GM23338 (cell line): ENCODE results near the gene MYOF. TPM values are rescaled to one million over a fixed set of nuclear protein-coding genes. Genes with fewer than 3 reads are reported as not detected.
"Not testable (repeated sequence)": the region's sequence is repeated elsewhere in the genome, so short reads cannot be mapped to it uniquely, and the experiment has no call there.

Experiments
- ATAC-seq: fragments of 200-7000 bp; cut with Tn5 transposase; 3 replicates; pipeline ENCODE4 v1.9.1; 2020
- DNase-seq: peaks from one replicate; pipeline ENCODE4 v3.0.0-alpha.2; 2015; ENCODE audit warnings: low spot score
- H2AFZ ChIP-seq: fragments of 200-600 bp; sonication (generic); 2 replicates; pipeline ENCODE4 v1.8.0; 2016; ENCODE audit warnings: antibody characterized with exemption, mild to moderate bottlenecking, moderate library complexity
- H3F3A ChIP-seq: fragments of 200-600 bp; sonication (generic); replicated peaks from 2 replicates; pipeline ENCODE4 v1.8.0; 2017; ENCODE audit warnings: antibody characterized with exemption, mixed run types, low read depth
- H3K27ac ChIP-seq: fragments of 200-600 bp; sonication (generic); 2 replicates; pipeline ENCODE4 v1.6.1; 2016; ENCODE audit warnings: low read depth
- H3K27me3 ChIP-seq: fragments of 200-600 bp; sonication (generic); 2 replicates; pipeline ENCODE4 v1.8.0; 2016; ENCODE audit warnings: mild to moderate bottlenecking, mixed run types, moderate library complexity; ENCODE audit not compliant: insufficient read depth
- H3K36me3 ChIP-seq: fragments of 200-600 bp; sonication (generic); 2 replicates; pipeline ENCODE4 v1.8.0; 2016; ENCODE audit warnings: mild to moderate bottlenecking; ENCODE audit not compliant: insufficient read depth
- H3K4me1 ChIP-seq: fragments of 200-600 bp; sonication (generic); 2 replicates; pipeline ENCODE4 v1.8.0; 2016; ENCODE audit warnings: mild to moderate bottlenecking, moderate library complexity; ENCODE audit not compliant: insufficient read depth
- H3K4me2 ChIP-seq: fragments of 200-600 bp; sonication (generic); 2 replicates; pipeline ENCODE4 v1.7.1; 2017; ENCODE audit warnings: mixed run types
- H3K4me3 ChIP-seq: fragments of 200-600 bp; sonication (generic); 2 replicates; pipeline ENCODE4 v1.6.1; 2016; ENCODE audit warnings: mixed run types
- H3K79me2 ChIP-seq: fragments of 200-600 bp; sonication (generic); replicated peaks from 2 replicates; pipeline ENCODE4 v1.8.0; 2017; ENCODE audit warnings: mild to moderate bottlenecking; ENCODE audit not compliant: insufficient read depth
- H3K9me2 ChIP-seq: fragments of 200-600 bp; sonication (generic); 2 replicates; pipeline ENCODE4 v1.8.0; 2017; ENCODE audit not compliant: insufficient read depth
- H4K20me1 ChIP-seq: fragments of 200-600 bp; sonication (generic); replicated peaks from 2 replicates; pipeline ENCODE4 v1.8.0; 2017; ENCODE audit warnings: mild to moderate bottlenecking; ENCODE audit not compliant: insufficient read depth
- H3K27ac Mint-ChIP-seq: 2 replicates; pipeline ENCODE4 v1.8.0; 2020; ENCODE audit warnings: inconsistent platforms, mild to moderate bottlenecking, moderate library complexity, mixed read lengths
- H3K27me3 Mint-ChIP-seq: 3 replicates; pipeline ENCODE4 v1.8.0; 2022; ENCODE audit warnings: low read depth, mild to moderate bottlenecking, moderate library complexity, mixed read lengths, inconsistent platforms; ENCODE audit not compliant: insufficient read depth, poor library complexity
- H3K36me3 Mint-ChIP-seq: 3 replicates; pipeline ENCODE4 v1.8.0; 2021; ENCODE audit warnings: low read depth, mild to moderate bottlenecking, inconsistent platforms, moderate library complexity, mixed read lengths
- H3K4me1 Mint-ChIP-seq: 3 replicates; pipeline ENCODE4 v1.8.0; 2020; ENCODE audit warnings: mild to moderate bottlenecking, inconsistent platforms, mixed read lengths
- H3K4me3 Mint-ChIP-seq: 3 replicates; pipeline ENCODE4 v1.8.0; 2021; ENCODE audit warnings: moderate library complexity, mild to moderate bottlenecking, inconsistent platforms, mixed read lengths
- H3K9me3 Mint-ChIP-seq: 3 replicates; pipeline ENCODE4 v1.8.0; 2020; ENCODE audit warnings: moderate library complexity, mild to moderate bottlenecking, inconsistent platforms, mixed read lengths
- EZH2 ChIP-seq: fragments of 200-600 bp; sonication (generic); IDR thresholded peaks from one replicate; pipeline ENCODE4 v1.8.0; 2017; ENCODE audit warnings: antibody characterized with exemption, mild to moderate bottlenecking, low read depth; ENCODE audit not compliant: unreplicated experiment
- EZH2phosphoT487 ChIP-seq: fragments of 200-600 bp; sonication (generic); IDR thresholded peaks from one replicate; pipeline ENCODE4 v1.8.1; 2018; ENCODE audit warnings: antibody characterized with exemption; ENCODE audit not compliant: unreplicated experiment
- NANOG ChIP-seq: IDR thresholded peaks from 2 replicates; pipeline ENCODE4 v1.6.1; 2016; ENCODE audit warnings: antibody characterized with exemption, borderline replicate concordance
- POLR2AphosphoS5 ChIP-seq: IDR thresholded peaks from 2 replicates; pipeline ENCODE4 v1.6.1; 2016; ENCODE audit warnings: antibody characterized with exemption, low read depth
- REST ChIP-seq: IDR thresholded peaks from one replicate; pipeline ENCODE4 v1.6.1; 2018; ENCODE audit warnings: antibody characterized with exemption; ENCODE audit not compliant: unreplicated experiment
- STAT1 ChIP-seq: IDR thresholded peaks from one replicate; pipeline ENCODE4 v1.6.1; 2016; ENCODE audit warnings: antibody characterized with exemption; ENCODE audit not compliant: unreplicated experiment
- ZNF114 ChIP-seq: fragments of 250-450 bp; sonication (Bioruptor Pico); IDR thresholded peaks from 2 replicates; pipeline ENCODE4 v1.5.0; 2020; ENCODE audit warnings: mild to moderate bottlenecking, moderate library complexity
- ZNF331 ChIP-seq: fragments of 250-450 bp; sonication (Bioruptor Pico); IDR thresholded peaks from 2 replicates; pipeline ENCODE4 v1.5.0; 2020; ENCODE audit warnings: low read depth, mild to moderate bottlenecking, moderate library complexity
- polyA plus RNA-seq: library from polyadenylated mRNA; unstranded; fragments of >200 nt; fragmentation: Nextera tagmentation; extraction: Ambion mirVana; gene quantifications from 2 replicates; pipeline ENCODE4 v1.2.1, GENCODE V29; 2016
- total RNA-seq: library from RNA; depleted of rRNA; stranded (reverse); fragments of >200 nt; shearing (Covaris generic); gene quantifications from 2 replicates; pipeline ENCODE4 v1.2.3, GENCODE V29; 2014
- TF ChIP-seq, protein P1 (sequence below): IDR thresholded peaks from 2 replicates; pipeline ENCODE4 v1.6.1; 2016; ENCODE audit warnings: antibody characterized with exemption
- TF ChIP-seq, protein P2 (sequence below), 2 experiments: fragments of 200-600 bp in 1 of 2; sonication (generic) in 1 of 2; conservative IDR thresholded peaks; 2 replicates each; pipeline versions ENCODE4 v1.5.1 to v1.6.1; 2016 to 2017; ENCODE audit warnings: antibody characterized with exemption in 2 of 2, low read depth in 2 of 2, mild to moderate bottlenecking in 2 of 2, moderate library complexity in 1 of 2

The MYOF gene
- total and polyA plus RNA-seq, 2 experiments from 2014 or later, result 0.82 to 1.4 TPM

DNA sequence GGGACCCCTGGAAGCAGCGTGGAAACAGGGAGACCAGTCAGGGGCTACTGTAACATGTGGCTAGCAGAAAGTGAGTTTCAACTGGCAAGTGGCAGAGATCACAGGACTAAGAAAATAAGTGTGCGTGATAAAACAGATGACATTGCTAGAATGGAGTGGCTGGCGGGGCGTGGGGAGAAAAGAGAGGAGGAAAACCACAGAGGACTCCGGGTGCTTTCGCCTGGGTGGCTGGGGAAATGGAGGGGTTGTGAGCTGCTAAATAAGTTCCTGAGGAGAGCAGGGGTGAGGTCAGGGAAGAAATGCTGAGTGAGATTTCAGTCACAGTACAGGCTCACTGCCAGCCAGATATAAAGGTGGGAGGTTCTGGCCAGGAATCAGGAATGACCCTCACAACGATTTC, 166.9 kb downstream of the MYOF start:
- no peaks in the 10 kb centered on the region for H3K27me3 ChIP-seq
- peaks cover 2% of the 10 kb centered on the region for H3K27me3 Mint-ChIP-seq
- H2AFZ ChIP-seq, result no peak overlapping the region
- H3K4me1 Mint-ChIP-seq, result peaks cover 5% of the 10 kb centered on the region; the same call in 2 of the 3 replicates
- H3K9me3 Mint-ChIP-seq, result no peaks in the 10 kb centered on the region; the same call in 2 of the 3 replicates
- no peak overlapping the region for H3K4me3 Mint-ChIP-seq
- H3K4me2 ChIP-seq, result no peak overlapping the region
- peaks cover 11% of the 10 kb centered on the region; the same call in 1 of the 2 replicates for H3K9me2 ChIP-seq
- no peak overlapping the region for H3K27ac ChIP-seq
- H3K4me3 ChIP-seq, result no peak overlapping the region
- no peaks in the 10 kb centered on the region for H3F3A ChIP-seq
- no peaks in the 10 kb centered on the region for H3K36me3 Mint-ChIP-seq
- ATAC-seq (no peak), DNase-seq (no peak)
- TF ChIP-seq NANOG (no peak), POLR2AphosphoS5 (no peak)
- TF ChIP-seq, protein P1, sequence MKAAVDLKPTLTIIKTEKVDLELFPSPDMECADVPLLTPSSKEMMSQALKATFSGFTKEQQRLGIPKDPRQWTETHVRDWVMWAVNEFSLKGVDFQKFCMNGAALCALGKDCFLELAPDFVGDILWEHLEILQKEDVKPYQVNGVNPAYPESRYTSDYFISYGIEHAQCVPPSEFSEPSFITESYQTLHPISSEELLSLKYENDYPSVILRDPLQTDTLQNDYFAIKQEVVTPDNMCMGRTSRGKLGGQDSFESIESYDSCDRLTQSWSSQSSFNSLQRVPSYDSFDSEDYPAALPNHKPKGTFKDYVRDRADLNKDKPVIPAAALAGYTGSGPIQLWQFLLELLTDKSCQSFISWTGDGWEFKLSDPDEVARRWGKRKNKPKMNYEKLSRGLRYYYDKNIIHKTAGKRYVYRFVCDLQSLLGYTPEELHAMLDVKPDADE, result no peak
- H3K4me1 ChIP-seq, result no peaks in the 10 kb centered on the region
- H3K27ac Mint-ChIP-seq, result 0 out of 2 replicates have a peak overlapping the region, but pooled peaks have one; percentile 57
- H4K20me1 ChIP-seq, result no peaks in the 10 kb centered on the region
- H3K79me2 ChIP-seq, result no peaks in the 10 kb centered on the region
- 0 out of 2 replicates have a peak, but pooled peaks cover 4% of the 10 kb centered on the region for H3K36me3 ChIP-seq

DNA sequence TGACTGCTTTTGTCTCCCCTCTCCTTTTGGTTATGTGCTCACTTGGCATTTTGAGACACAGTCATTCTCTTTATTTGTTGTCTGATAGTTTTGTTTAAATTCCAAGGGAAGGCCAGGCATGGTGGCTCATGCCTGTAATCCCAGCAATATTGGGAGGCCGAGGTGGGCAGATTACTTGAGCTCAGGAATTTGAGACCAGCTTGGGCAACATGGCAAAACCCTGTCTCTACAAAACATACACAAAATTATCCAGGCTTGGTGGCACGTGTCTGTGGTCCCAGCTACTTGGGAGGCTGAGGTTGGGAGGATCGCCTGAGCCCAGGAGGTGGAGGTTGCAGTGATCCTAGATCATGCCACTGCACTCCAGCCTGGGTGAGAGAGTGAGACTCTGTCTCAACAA, 167.5 kb downstream of the MYOF start:
- H3K36me3 ChIP-seq, H3K27ac Mint-ChIP-seq, H3K4me3 Mint-ChIP-seq, H4K20me1 ChIP-seq, H3K27me3 ChIP-seq, H3F3A ChIP-seq, H3K36me3 Mint-ChIP-seq, H3K4me2 ChIP-seq, H3K4me3 ChIP-seq, H3K4me1 ChIP-seq, H3K27ac ChIP-seq, DNase-seq, H3K9me3 Mint-ChIP-seq, H3K27me3 Mint-ChIP-seq, H3K4me1 Mint-ChIP-seq, H3K79me2 ChIP-seq, ATAC-seq, H2AFZ ChIP-seq: not testable (repeated sequence)
- H3K9me2 ChIP-seq, result peaks cover 11% of the 10 kb centered on the region; the same call in 1 of the 2 replicates

- Mint-ChIP-seq H3K27ac (no peak overlapping the region), H3K4me3 (no peak overlapping the region), H3K36me3 (no peaks in the 10 kb centered on the region), H3K9me3 (no peaks in the 10 kb centered on the region; the same call in 2 of the 3 replicates), H3K4me1 (peaks cover 5% of the 10 kb centered on the region; the same call in 2 of the 3 replicates), H3K27me3 (peaks cover 3% of the 10 kb centered on the region)
- Histone ChIP-seq H3K27me3 (no peaks in the 10 kb centered on the region), H4K20me1 (no peaks in the 10 kb centered on the region), H3K79me2 (no peaks in the 10 kb centered on the region), H3K9me2 (peaks cover 11% of the 10 kb centered on the region; the same call in 1 of the 2 replicates), H3K4me2 (no peak overlapping the region), H3K4me3 (no peak overlapping the region), H3K4me1 (no peaks in the 10 kb centered on the region), H3K36me3 (0 out of 2 replicates have a peak, but pooled peaks cover 4% of the 10 kb centered on the region), H3K27ac (no peak overlapping the region), H2AFZ (no peak overlapping the region), H3F3A (no peaks in the 10 kb centered on the region)
- DNase-seq (no peak), ATAC-seq (no peak)
- TF ChIP-seq STAT1 (no peak), POLR2AphosphoS5 (no peak), ZNF331 (CRISPR knock-in tag) (no peak), ZNF114 (CRISPR knock-in tag) (no peak), REST (no peak), EZH2phosphoT487 (no peak), NANOG (no peak), EZH2 (no peak)
- TF ChIP-seq, protein P2, sequence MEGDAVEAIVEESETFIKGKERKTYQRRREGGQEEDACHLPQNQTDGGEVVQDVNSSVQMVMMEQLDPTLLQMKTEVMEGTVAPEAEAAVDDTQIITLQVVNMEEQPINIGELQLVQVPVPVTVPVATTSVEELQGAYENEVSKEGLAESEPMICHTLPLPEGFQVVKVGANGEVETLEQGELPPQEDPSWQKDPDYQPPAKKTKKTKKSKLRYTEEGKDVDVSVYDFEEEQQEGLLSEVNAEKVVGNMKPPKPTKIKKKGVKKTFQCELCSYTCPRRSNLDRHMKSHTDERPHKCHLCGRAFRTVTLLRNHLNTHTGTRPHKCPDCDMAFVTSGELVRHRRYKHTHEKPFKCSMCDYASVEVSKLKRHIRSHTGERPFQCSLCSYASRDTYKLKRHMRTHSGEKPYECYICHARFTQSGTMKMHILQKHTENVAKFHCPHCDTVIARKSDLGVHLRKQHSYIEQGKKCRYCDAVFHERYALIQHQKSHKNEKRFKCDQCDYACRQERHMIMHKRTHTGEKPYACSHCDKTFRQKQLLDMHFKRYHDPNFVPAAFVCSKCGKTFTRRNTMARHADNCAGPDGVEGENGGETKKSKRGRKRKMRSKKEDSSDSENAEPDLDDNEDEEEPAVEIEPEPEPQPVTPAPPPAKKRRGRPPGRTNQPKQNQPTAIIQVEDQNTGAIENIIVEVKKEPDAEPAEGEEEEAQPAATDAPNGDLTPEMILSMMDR (conservative IDR thresholded peaks at IDR 0.05; ENCODE audit: low read depth in 2 of 2), result no peak
These were observed 168.3 kb downstream of the MYOF start for GRCh38 chr10:93313798-93314197.
